DMS 273 (cell line): ENCODE measurements around the gene C1QTNF9.
"Not testable (repeated sequence)": the region's sequence is repeated elsewhere in the genome, so short reads cannot be mapped to it uniquely, and the experiment has no call there.

Experiments
- DNase-seq: peaks from one replicate; lab custom pipeline; 2025; ENCODE audit not compliant: unreplicated experiment; lab: John Stamatoyannopoulos, UW

Gene C1QTNF9

GRCh38 chr13:24319641-24320040, 10.3 kb downstream of the C1QTNF9 start:
- not testable (repeated sequence) for DNase-seq

- not testable (repeated sequence) for DNase-seq
These were observed 12.0 kb downstream of the C1QTNF9 start for GRCh38 chr13:24321416-24321815.

- DNase-seq = not testable (repeated sequence)
These were observed 13.1 kb downstream of the C1QTNF9 start for GRCh38 chr13:24322470-24322869.

DNA sequence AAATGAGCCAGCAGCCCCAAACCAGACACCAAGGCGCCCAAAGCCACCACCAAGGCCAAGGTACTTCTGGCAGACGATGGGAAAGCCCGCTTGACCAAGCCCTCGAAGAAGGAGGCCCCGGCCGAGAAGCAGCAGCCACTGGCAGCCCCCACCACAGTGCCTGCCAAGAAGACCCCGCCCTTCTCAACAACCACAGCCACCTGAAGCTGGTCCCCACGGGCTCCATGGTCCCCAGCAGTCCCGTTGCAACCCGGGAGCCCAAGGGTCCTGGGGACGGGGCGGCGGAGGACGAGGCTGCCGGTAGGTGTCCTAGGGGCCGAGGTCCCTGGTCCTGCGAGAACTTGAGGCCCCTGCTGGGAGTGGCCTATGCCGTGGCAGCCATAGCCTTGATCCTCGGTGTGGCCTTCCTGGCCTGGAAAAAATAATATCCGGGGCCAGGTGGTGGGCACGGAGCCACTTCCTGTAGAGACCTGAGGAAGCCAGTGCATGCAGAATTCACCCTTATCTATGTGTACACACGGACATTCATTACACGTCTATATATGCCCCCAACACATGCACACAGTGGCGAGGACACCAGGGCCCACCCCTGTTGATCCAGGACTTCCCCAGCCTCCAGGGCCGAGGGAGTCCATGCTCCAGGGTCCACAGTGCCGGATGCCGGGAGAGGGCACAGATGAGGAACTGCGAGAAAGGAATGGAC, 13.8 kb downstream of the C1QTNF9 start:
- no peak for DNase-seq

DNA sequence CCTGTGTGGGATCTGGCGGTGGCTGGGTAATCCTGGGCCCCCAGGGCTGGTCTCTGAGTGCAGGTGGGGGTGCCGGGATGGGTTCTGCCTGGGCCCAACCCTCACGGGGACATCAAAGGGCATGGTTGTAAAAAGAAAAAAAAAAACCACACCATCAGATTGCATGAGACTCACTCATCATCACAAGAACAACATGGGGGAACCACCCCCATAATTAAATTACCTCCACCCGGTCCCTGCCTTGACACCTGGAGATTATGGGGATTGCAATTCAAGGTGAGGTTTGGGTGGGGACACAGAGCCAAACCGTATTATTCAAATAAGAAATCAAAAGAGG, 14.3 kb downstream of the C1QTNF9 start:
- DNase-seq = no peak

- not testable (repeated sequence) for DNase-seq
These were observed 18.2 kb downstream of the C1QTNF9 start for GRCh38 chr13:24327598-24327997.

DNA sequence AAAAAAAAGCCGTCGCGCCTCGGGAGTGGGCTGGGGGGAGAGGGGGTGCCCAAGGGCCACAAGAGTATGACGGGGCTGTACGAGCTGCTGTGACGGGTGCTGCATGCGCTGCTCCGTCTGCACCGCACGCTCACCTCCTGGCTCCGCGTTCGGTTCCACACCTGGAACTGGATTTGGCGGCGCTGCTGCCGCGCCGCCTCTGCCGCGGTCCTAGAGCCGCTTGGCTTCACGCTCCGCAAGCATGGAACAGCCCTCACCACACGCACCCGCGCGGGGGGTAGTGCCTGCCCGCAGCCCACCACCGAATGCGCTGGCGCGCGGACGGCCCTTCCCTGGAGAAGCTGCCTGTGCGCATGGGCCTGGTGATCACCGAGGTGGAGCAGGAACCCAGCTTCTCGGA, 18.8 kb downstream of the C1QTNF9 start:
- no peak for DNase-seq

DNA sequence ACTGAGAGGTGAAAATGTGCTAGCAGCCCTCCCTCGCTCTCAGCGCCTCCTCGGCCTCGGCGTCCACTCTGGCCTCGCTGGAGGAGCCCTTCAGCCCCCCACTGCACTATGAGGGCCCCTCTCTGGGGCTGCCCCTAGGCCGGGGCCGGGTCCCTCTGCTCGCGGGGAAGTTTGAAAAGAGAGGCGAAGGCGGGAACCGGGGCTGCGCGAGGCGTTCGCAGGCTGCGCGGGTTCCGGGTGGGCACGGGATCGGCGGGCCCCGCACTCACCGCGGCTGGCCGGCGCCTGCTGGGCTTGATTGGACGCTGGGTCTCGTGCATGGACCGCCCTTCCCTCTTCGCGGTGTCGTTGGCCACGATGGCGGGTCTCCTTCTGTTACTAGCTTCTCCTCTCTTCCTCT, 29.3 kb downstream of the C1QTNF9 start:
- no peak for DNase-seq

GRCh38 chr13:24339937-24340607, 30.7 kb downstream of the C1QTNF9 start:
- DNase-seq = no peak

DNA sequence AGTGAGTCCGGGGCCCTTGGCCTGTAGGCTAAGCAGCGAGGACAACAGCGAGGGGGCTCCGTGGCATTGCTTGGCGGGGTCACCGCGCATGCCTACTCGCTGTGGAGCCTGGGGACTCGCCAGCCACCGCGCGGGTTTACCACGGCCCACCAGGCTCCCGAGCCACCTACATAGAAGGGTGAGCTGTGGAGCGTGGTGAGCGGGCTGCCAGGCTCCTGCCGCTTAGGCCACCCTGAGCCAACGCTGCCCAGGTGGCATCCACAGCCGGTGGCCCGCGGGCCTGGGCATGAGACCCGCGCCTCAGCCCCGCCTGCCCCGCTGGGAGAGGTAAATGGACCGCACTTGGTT, 31.2 kb downstream of the C1QTNF9 start:
- no peak for DNase-seq

- DNase-seq = no peak
These were observed 32.1 kb downstream of the C1QTNF9 start for GRCh38 chr13:24341439-24341838.

- DNase-seq = no peak
These were observed 39.0 kb downstream of the C1QTNF9 start for GRCh38 chr13:24348385-24348784.

GRCh38 chr13:24348797-24349515, 39.6 kb downstream of the C1QTNF9 start:
- no peak for DNase-seq

DNA sequence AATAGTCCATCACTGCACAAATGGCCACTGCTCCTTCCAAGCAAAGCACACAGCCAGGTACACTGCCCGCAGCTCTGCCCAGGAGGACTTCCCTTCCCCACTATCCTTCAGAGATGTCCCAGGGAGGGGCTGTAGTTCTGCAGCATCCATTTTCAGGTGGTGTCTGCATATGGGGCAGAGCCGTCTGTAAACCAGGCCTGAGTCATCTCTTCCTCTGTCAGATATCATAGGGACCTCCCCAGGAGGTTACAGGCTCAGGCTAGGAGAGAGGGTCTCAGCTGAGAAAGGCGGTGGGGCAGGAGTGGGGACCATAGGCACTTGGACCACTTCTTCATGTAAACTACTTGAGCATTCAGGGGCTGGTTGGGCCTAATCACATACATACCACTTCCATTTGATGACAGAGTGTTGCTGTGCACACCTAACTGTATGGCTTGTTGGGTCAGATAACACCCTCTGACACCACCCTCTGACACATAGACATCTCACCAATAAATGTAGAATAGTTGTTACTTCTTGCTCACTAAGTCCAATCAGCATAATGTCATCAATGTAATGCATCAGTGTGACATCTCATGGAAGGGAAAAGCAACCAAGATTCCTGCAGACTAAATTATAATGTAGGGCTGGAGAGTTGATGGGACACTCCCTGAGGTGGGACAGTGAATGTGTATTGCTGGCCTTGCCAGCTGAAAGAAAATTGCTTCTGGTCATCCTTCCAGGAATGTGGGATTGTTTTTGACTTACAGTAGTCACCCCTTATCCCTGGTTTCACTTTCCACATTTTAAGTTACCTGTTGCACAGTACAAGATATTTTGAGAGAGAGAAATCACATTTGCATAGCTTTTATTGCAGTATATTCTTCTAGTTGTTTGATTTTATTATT, 40.6 kb downstream of the C1QTNF9 start:
- DNase-seq = not testable (repeated sequence)

DNA sequence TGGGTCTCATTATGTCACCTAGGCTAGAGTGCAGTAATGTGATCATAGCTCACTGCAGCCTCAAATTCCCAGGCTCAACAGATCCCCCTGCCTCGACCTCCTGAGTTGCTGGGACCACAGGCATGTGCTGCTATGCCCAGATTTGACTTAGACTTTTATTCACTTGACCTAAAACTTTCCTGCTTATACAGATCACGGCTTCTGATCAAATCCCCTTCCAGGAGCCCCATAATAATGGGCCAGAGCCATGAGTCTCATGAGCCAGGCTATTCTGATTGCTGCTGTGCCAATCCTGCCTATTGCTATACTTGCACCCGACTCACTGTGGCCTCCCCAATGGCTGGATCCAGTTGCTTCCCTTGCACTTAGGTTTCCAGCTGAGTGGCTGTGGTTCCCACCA, 42.0 kb downstream of the C1QTNF9 start:
- no peak for DNase-seq

- no peak for DNase-seq
These were observed 44.4 kb downstream of the C1QTNF9 start for GRCh38 chr13:24353736-24354135.

DNA sequence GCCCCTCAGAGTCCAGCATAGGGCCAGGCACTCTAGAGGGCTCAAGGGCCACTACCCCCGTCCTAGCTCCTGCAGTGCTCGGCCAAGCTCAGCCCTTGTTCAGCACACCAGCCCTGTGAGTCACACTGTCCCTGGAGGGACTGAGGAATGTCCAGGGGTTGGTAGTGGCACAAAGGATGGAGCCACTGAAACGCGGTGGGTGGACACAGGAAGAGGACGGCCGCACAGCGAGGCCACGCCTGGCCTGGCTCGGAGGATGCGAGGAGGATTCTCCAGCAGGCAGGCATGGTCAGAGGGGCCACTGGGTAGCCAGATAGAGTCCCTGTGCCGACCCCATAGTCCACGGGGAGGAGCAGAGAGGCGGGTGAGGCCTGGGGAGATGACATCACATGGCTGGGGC, 45.7 kb downstream of the C1QTNF9 start:
- DNase-seq = no peak

DNA sequence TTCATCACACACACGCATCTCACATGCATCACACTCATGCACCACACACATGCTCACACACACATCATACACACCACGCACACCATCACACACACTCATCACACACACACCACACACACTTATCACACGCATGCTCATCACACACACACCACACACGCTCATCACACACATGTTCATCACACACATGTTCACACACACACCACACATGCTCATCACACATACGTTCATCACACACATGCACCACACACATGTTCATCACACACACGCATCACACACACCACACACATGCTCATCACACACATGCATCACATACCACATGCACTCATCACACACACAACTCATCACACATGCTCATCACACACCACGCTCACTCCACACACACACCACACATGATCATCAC, 46.9 kb downstream of the C1QTNF9 start:
- no peak for DNase-seq

- DNase-seq = no peak
These were observed 47.5 kb downstream of the C1QTNF9 start for GRCh38 chr13:24356837-24357236.

DNA sequence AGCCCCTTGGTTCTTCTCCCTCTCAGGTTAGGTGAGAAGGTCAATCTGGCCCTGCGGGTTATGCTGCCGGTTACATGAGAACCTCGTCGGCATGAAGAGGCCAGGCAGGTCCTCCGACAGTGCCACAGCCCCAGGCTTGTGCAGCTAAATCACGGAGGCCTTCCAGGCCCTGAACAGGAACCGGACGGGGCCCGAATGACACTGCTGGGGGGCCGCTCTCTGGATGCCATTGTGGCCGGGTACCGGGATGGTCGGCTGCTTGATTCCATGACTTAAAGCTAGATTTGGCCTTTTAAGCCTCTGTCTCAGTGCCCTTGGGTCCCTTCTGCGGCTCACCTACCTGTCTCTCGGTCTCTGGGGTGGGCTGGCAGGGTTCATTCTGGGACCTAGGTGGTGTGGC, 48.4 kb downstream of the C1QTNF9 start:
- no peak for DNase-seq

GRCh38 chr13:24358836-24359235, 49.5 kb downstream of the C1QTNF9 start:
- not testable (repeated sequence) for DNase-seq
